ENCODE results near the gene IL12B. TPM values are rescaled to one million over a fixed set of nuclear protein-coding genes. Genes with fewer than 3 reads are reported as not detected.
"Not testable (repeated sequence)": the region's sequence is repeated elsewhere in the genome, so short reads cannot be mapped to it uniquely, and the experiment has no call there.

IL12B gene
- polyA plus RNA-seq (2013, experiment 1 of 2), result not detected
- polyA plus RNA-seq (2013, experiment 2 of 2), result not detected

DNA sequence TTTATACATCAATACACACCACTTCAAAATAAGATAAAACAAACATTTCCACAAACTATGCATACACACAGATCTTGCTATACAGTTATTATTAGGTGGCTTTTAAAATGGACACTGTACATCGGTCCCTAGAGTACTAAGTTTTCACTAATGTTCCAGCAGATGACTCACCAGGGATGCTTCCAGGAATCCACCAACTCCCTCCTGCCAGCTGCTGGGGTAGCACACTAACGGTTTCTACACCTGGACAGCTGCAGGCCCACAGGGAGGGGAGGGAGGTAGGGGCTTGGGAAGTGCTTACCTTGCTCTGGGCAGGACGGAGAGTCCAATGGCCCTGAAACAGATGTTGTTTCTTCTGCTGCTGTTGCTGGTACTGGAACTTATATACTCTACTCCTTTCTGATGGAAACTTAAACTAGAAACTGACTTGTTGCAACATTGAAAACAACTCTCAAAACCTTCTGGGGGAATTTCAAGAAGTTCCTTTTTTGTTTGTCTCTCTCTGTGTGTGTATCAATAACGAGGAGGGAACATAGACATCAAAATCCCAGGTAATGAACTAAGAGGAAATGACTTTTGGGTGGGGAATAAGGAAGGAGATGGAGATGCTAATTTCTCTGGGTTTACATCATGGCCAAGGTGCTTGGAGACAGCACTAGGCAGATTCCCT lies at the start of gene IL12B:
Gene IL12B, minus strand, starts transcription at position 357 of the 670 bp plus-strand sequence. CDS start 3,705 bp downstream, outside the sequence.
- Histone ChIP-seq H3K4me1 (ENCODE audit: control insufficient read depth in 2 of 2, insufficient read depth in 1 of 2, low read depth in 1 of 2, low read length in 2 of 2) (peaks cover 0 to 1% of the 10 kb centered on the region in 2 donors), H3K27ac (replicated peaks; ENCODE audit: low read length) (no peak within 1 kb of the TSS)

DNA sequence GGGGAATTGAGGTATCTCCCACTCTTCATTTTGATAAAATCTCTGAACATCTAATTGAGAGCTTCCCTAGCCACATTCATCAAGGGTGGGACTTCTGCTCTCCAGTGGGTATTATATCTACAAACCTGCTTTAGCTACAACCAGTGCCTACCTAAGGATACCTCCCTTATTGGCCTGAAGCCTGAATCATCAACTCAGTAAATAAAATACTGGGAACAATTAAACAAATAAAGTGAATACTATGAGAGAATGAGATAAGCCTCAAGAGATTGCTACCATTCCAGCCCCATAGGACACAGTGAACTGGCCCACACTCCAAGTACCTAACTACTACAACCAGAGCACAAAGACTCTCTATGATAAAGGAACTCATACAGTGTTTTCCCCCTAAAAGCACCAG lies 47.4 kb upstream of the IL12B start:
- no peaks in the 10 kb centered on the region for H3K4me1 ChIP-seq (ENCODE audit: control insufficient read depth in 2 of 2, insufficient read depth in 1 of 2, low read depth in 1 of 2, low read length in 2 of 2)
- no peak overlapping the region for H3K18ac ChIP-seq (ENCODE audit: low read length)
- no peak overlapping the region for H2AK5ac ChIP-seq (ENCODE audit: low read depth, low read length)
- H3K9ac ChIP-seq (ENCODE audit: low read depth, low read length, poor library complexity), result no peak overlapping the region
- no peak overlapping the region for H3K4ac ChIP-seq (ENCODE audit: low read length)
- no peak for DNase-seq (ENCODE audit: low spot score)
- no peak overlapping the region for H2BK15ac ChIP-seq (ENCODE audit: low read length)
- H2BK120ac ChIP-seq (ENCODE audit: low read depth, low read length), result no peak overlapping the region
- H2AFZ ChIP-seq (ENCODE audit: low read length), result no peak overlapping the region
- H2BK5ac ChIP-seq (ENCODE audit: low read length), result no peak overlapping the region
- H3K9me3 ChIP-seq (replicated peaks in 1 of 2; ENCODE audit: control insufficient read depth in 2 of 2, insufficient read depth in 1 of 2, low read depth in 1 of 2, low read length in 2 of 2), result no peaks in the 10 kb centered on the region
- no peak overlapping the region for H3K4me3 ChIP-seq (ENCODE audit: low read length in 2 of 2)
- no peak overlapping the region for H4K91ac ChIP-seq (ENCODE audit: low read depth, low read length, poor library complexity)
- no peak overlapping the region for H3K14ac ChIP-seq (ENCODE audit: low read length)
- H3K27ac ChIP-seq (replicated peaks; ENCODE audit: low read length), result no peak overlapping the region
- no peaks in the 10 kb centered on the region for H3K27me3 ChIP-seq (ENCODE audit: control insufficient read depth in 3 of 3, insufficient read depth in 3 of 3, low read depth in 1 of 3, low read length in 3 of 3)
- H3K4me2 ChIP-seq (ENCODE audit: insufficient read depth, low read length, poor library complexity, severe bottlenecking), result no peak overlapping the region
- H3K36me3 ChIP-seq (replicated peaks in 1 of 2; ENCODE audit: control insufficient read depth in 2 of 2, insufficient read depth in 2 of 2, low read length in 2 of 2), result no peaks in the 10 kb centered on the region
- no peak overlapping the region for H4K8ac ChIP-seq (ENCODE audit: low read depth, low read length)
- no peak overlapping the region for H2BK12ac ChIP-seq (ENCODE audit: low read length)
- no peaks in the 10 kb centered on the region for H3K79me1 ChIP-seq (ENCODE audit: low read depth, low read length)
- no peak overlapping the region for H3K23ac ChIP-seq (ENCODE audit: low read depth, low read length, poor library complexity)

More for the DNA sequence above, at the start of gene IL12B:
- H3K36me3 ChIP-seq (replicated peaks in 1 of 2; ENCODE audit: control insufficient read depth in 2 of 2, insufficient read depth in 2 of 2, low read length in 2 of 2), result no peaks in the 10 kb centered on the region
- peak within 1 kb of the TSS in 1 of 2 donors; percentile 43 for H3K4me3 ChIP-seq (ENCODE audit: low read length in 2 of 2)
- no CpG with 5 or more reads among the region's 4 CpGs for WGBS, 2 donors (ENCODE audit: extremely low coverage in 2 of 2, insufficient read length in 2 of 2, insufficient replicate concordance in 1 of 2)
- H2BK120ac ChIP-seq (ENCODE audit: low read depth, low read length), result no peak within 1 kb of the TSS
- no peak within 1 kb of the TSS for H3K23ac ChIP-seq (ENCODE audit: low read depth, low read length, poor library complexity)
- H2BK5ac ChIP-seq (ENCODE audit: low read length), result no peak within 1 kb of the TSS
- H4K91ac ChIP-seq (ENCODE audit: low read depth, low read length, poor library complexity), result no peak within 1 kb of the TSS
- H3K9ac ChIP-seq (ENCODE audit: low read depth, low read length, poor library complexity), result no peak within 1 kb of the TSS
- H3K79me1 ChIP-seq (ENCODE audit: low read depth, low read length), result no peaks in the 10 kb centered on the region
- no peak within 1 kb of the TSS for H2BK15ac ChIP-seq (ENCODE audit: low read length)
- peak within 1 kb of the TSS; percentile 97 for H2AFZ ChIP-seq (ENCODE audit: low read length)
- no peak for DNase-seq (ENCODE audit: low spot score)
- H3K18ac ChIP-seq (ENCODE audit: low read length), result no peak within 1 kb of the TSS
- no peak within 1 kb of the TSS for H3K4ac ChIP-seq (ENCODE audit: low read length)
- H3K14ac ChIP-seq (ENCODE audit: low read length), result no peak within 1 kb of the TSS
- H3K9me3 ChIP-seq (replicated peaks in 1 of 2; ENCODE audit: control insufficient read depth in 2 of 2, insufficient read depth in 1 of 2, low read depth in 1 of 2, low read length in 2 of 2), result no peaks in the 10 kb centered on the region
- H4K8ac ChIP-seq (ENCODE audit: low read depth, low read length), result no peak within 1 kb of the TSS
- H2AK5ac ChIP-seq (ENCODE audit: low read depth, low read length), result no peak within 1 kb of the TSS
- H3K4me2 ChIP-seq (ENCODE audit: insufficient read depth, low read length, poor library complexity, severe bottlenecking), result no peak within 1 kb of the TSS
- no peak within 1 kb of the TSS for H2BK12ac ChIP-seq (ENCODE audit: low read length)
- peaks cover 0 to 46% (median 0%) of the 10 kb centered on the region in 3 experiments for H3K27me3 ChIP-seq (ENCODE audit: control insufficient read depth in 3 of 3, insufficient read depth in 3 of 3, low read depth in 1 of 3, low read length in 3 of 3)

GRCh38 chr5:159367866-159368265 lies 37.6 kb upstream of the IL12B start:
- not testable (repeated sequence) for H2AK5ac ChIP-seq (ENCODE audit: low read depth, low read length); H3K79me1 ChIP-seq (ENCODE audit: low read depth, low read length); H3K4me3 ChIP-seq (ENCODE audit: low read length in 2 of 2); H3K27me3 ChIP-seq (ENCODE audit: control insufficient read depth in 3 of 3, insufficient read depth in 3 of 3, low read depth in 1 of 3, low read length in 3 of 3); H2BK15ac ChIP-seq (ENCODE audit: low read length); H3K36me3 ChIP-seq (replicated peaks in 1 of 2; ENCODE audit: control insufficient read depth in 2 of 2, insufficient read depth in 2 of 2, low read length in 2 of 2); H3K23ac ChIP-seq (ENCODE audit: low read depth, low read length, poor library complexity); H3K9ac ChIP-seq (ENCODE audit: low read depth, low read length, poor library complexity); H3K18ac ChIP-seq (ENCODE audit: low read length); H3K4me2 ChIP-seq (ENCODE audit: insufficient read depth, low read length, poor library complexity, severe bottlenecking); H3K4me1 ChIP-seq (ENCODE audit: control insufficient read depth in 2 of 2, insufficient read depth in 1 of 2, low read depth in 1 of 2, low read length in 2 of 2); H3K27ac ChIP-seq (replicated peaks; ENCODE audit: low read length); H4K91ac ChIP-seq (ENCODE audit: low read depth, low read length, poor library complexity); H2BK12ac ChIP-seq (ENCODE audit: low read length); H3K14ac ChIP-seq (ENCODE audit: low read length); H3K9me3 ChIP-seq (replicated peaks in 1 of 2; ENCODE audit: control insufficient read depth in 2 of 2, insufficient read depth in 1 of 2, low read depth in 1 of 2, low read length in 2 of 2); H2BK5ac ChIP-seq (ENCODE audit: low read length); H2AFZ ChIP-seq (ENCODE audit: low read length); DNase-seq (ENCODE audit: low spot score); H2BK120ac ChIP-seq (ENCODE audit: low read depth, low read length); H3K4ac ChIP-seq (ENCODE audit: low read length); H4K8ac ChIP-seq (ENCODE audit: low read depth, low read length)
- WGBS, 2 donors (ENCODE audit: extremely low coverage in 2 of 2, insufficient read length in 2 of 2, insufficient replicate concordance in 1 of 2), result no CpG with 5 or more reads among the region's 1 CpG

- H3K9me3 ChIP-seq (replicated peaks in 1 of 2; ENCODE audit: control insufficient read depth in 2 of 2, insufficient read depth in 1 of 2, low read depth in 1 of 2, low read length in 2 of 2); H3K4ac ChIP-seq (ENCODE audit: low read length); H3K27ac ChIP-seq (replicated peaks; ENCODE audit: low read length); DNase-seq (ENCODE audit: low spot score); H2AK5ac ChIP-seq (ENCODE audit: low read depth, low read length); H3K9ac ChIP-seq (ENCODE audit: low read depth, low read length, poor library complexity); H2BK12ac ChIP-seq (ENCODE audit: low read length); H3K14ac ChIP-seq (ENCODE audit: low read length); H3K36me3 ChIP-seq (replicated peaks in 1 of 2; ENCODE audit: control insufficient read depth in 2 of 2, insufficient read depth in 2 of 2, low read length in 2 of 2); H3K4me2 ChIP-seq (ENCODE audit: insufficient read depth, low read length, poor library complexity, severe bottlenecking); H3K4me3 ChIP-seq (ENCODE audit: low read length in 2 of 2); H3K79me1 ChIP-seq (ENCODE audit: low read depth, low read length); H3K23ac ChIP-seq (ENCODE audit: low read depth, low read length, poor library complexity); H3K18ac ChIP-seq (ENCODE audit: low read length); H2BK5ac ChIP-seq (ENCODE audit: low read length); H2BK15ac ChIP-seq (ENCODE audit: low read length); H3K4me1 ChIP-seq (ENCODE audit: control insufficient read depth in 2 of 2, insufficient read depth in 1 of 2, low read depth in 1 of 2, low read length in 2 of 2); H4K91ac ChIP-seq (ENCODE audit: low read depth, low read length, poor library complexity); H3K27me3 ChIP-seq (ENCODE audit: control insufficient read depth in 3 of 3, insufficient read depth in 3 of 3, low read depth in 1 of 3, low read length in 3 of 3); H4K8ac ChIP-seq (ENCODE audit: low read depth, low read length); H2BK120ac ChIP-seq (ENCODE audit: low read depth, low read length); H2AFZ ChIP-seq (ENCODE audit: low read length): not testable (repeated sequence)
- no CpG with 5 or more reads among the region's 5 CpGs for WGBS, 2 donors (ENCODE audit: extremely low coverage in 2 of 2, insufficient read length in 2 of 2, insufficient replicate concordance in 1 of 2)
Measured at GRCh38 chr5:159366776-159367175, 36.5 kb upstream of the IL12B start.
